K562 (cell line): ENCODE measurements around the gene OR52W1. TPM values are rescaled to one million over a fixed set of nuclear protein-coding genes. Genes with fewer than 3 reads are reported as not detected.

ENCODE experiments used
- ATAC-seq: fragments of 200-7000 bp; cut with Tn5 transposase; 3 replicates; pipeline ENCODE4 v1.9.1; 2020; ENCODE audit warnings: moderate library complexity
- BruUV-seq: library from RNA; stranded (reverse); fragments of 400-500 nt; replicated peaks from 2 replicates; lab custom pipeline; 2021; lab: Mats Ljungman, UMichigan
- CTCF ChIA-PET: fragments of 300-600 bp; formaldehyde crosslinking; extraction: SDS; loops from one replicate; lab custom pipeline; 2021; ENCODE audit warnings: low intra/inter-chr PET ratio; lab: Yijun Ruan, JAX
- POLR2A ChIA-PET: fragments of 300-600, 350-650 bp; sonication (Branson Sonifier 250); formaldehyde crosslinking; extraction: SDS; loops from one replicate; lab custom pipeline; 2021; ENCODE audit warnings: antibody characterized with exemption, inconsistent platforms; lab: Yijun Ruan, JAX
- DNase-seq, 4 experiments: peaks; one replicate each; pipeline versions ENCODE4 v3.0.0 to v3.0.0-alpha.2; 2011 to 2018; ENCODE audit warnings: low spot score in 3 of 4, mixed read lengths in 3 of 4; ENCODE audit errors: extremely low read depth in 1 of 4
- FAIRE-seq: peaks from 2 replicates; lab custom pipeline; 2011; peaks lifted over from hg19 to GRCh38; lab: Jason Lieb, UNC
- H2AFZ ChIP-seq: 2 replicates; pipeline ENCODE4 v1.6.0; 2011; ENCODE audit warnings: low read depth, low read length, control low read depth, inconsistent platforms
- H3K27ac ChIP-seq: fragments of 200-600 bp; 3 replicates; pipeline ENCODE4 v1.8.0; 2011; ENCODE audit warnings: low read depth, mild to moderate bottlenecking, control low read depth, inconsistent platforms, low read length, moderate library complexity, mixed read lengths; ENCODE audit errors: extremely low read depth
- H3K27me3 ChIP-seq, 2 experiments: fragments of 300-600 bp in 1 of 2; 2 replicates in 1 of 2; 3 replicates in 1 of 2; pipeline versions ENCODE4 v1.6.0 to v1.8.0; 2011; ENCODE audit warnings: inconsistent platforms in 2 of 2, low read length in 2 of 2, mild to moderate bottlenecking in 1 of 2, mixed read lengths in 1 of 2, moderate library complexity in 1 of 2; ENCODE audit not compliant: control insufficient read depth in 2 of 2, insufficient read depth in 2 of 2
- H3K36me3 ChIP-seq: fragments of 300-600 bp; 3 replicates; pipeline ENCODE4 v1.8.0; 2011; ENCODE audit warnings: mild to moderate bottlenecking, low read length, inconsistent platforms; ENCODE audit not compliant: control insufficient read depth, insufficient read depth
- H3K4me1 ChIP-seq, 2 experiments: fragments of 200-600 bp in 1 of 2; replicated peaks in 1 of 2; 2 replicates in 1 of 2; 3 replicates in 1 of 2; pipeline versions ENCODE4 v1.5.1 to v1.8.0; 2011; ENCODE audit warnings: inconsistent platforms in 2 of 2, low read length in 2 of 2, mild to moderate bottlenecking in 1 of 2, mixed read lengths in 1 of 2, moderate library complexity in 1 of 2; ENCODE audit not compliant: control insufficient read depth in 2 of 2, insufficient read depth in 2 of 2
- H3K4me2 ChIP-seq: 2 replicates; pipeline ENCODE4 v1.6.1; 2011; ENCODE audit warnings: low read length, control low read depth, inconsistent platforms, mixed read lengths; ENCODE audit not compliant: insufficient read depth
- H3K4me3 ChIP-seq: fragments of 200-600 bp; sonication (generic), shearing (Covaris generic); 2 replicates; pipeline ENCODE4 v1.5.1; 2016; ENCODE audit warnings: control low read depth, inconsistent platforms
- H3K79me2 ChIP-seq: fragments of 200-600 bp; 3 replicates; pipeline ENCODE4 v1.8.0; 2011; ENCODE audit warnings: low read length, inconsistent platforms; ENCODE audit not compliant: control insufficient read depth, insufficient read depth
- H3K9ac ChIP-seq, 2 experiments: 2 replicates each; pipeline versions ENCODE4 v1.6.0 to v1.6.1; 2011; ENCODE audit warnings: low read depth in 2 of 2, low read length in 2 of 2, control low read depth in 1 of 2, inconsistent platforms in 1 of 2, mild to moderate bottlenecking in 1 of 2, mixed read lengths in 1 of 2; ENCODE audit not compliant: insufficient read depth in 1 of 2
- H3K9me1 ChIP-seq: one replicate; pipeline ENCODE4 v1.6.0; 2011; ENCODE audit warnings: inconsistent platforms, mild to moderate bottlenecking, low read length, moderate library complexity; ENCODE audit not compliant: control insufficient read depth, insufficient read depth
- H3K9me3 ChIP-seq: replicated peaks from 2 replicates; pipeline ENCODE4 v1.5.1; 2011; ENCODE audit warnings: low read depth, low read length, inconsistent platforms; ENCODE audit not compliant: control insufficient read depth, insufficient read depth
- H4K20me1 ChIP-seq: replicated peaks from 2 replicates; pipeline ENCODE4 v1.6.1; 2011; ENCODE audit warnings: low read length, inconsistent platforms, mixed read lengths; ENCODE audit not compliant: control insufficient read depth, insufficient read depth
- POLR2A ChIP-seq: fragments of 450-650 bp; conservative IDR thresholded peaks from 2 replicates; pipeline ENCODE4 v1.6.1; 2016
- TBL1XR1 ChIP-seq, 2 experiments: IDR thresholded peaks; 2 replicates each; pipeline ENCODE4 v1.6.1; 2012; ENCODE audit warnings: improper control_type of control experiment in 2 of 2, low read length in 2 of 2, mild to moderate bottlenecking in 1 of 2
- ZBTB8A ChIP-seq: fragments of 450-650 bp; IDR thresholded peaks from 2 replicates; pipeline ENCODE4 v1.6.1; 2018; ENCODE audit warnings: mild to moderate bottlenecking, moderate library complexity; ENCODE audit not compliant: partially characterized antibody
- ZEB2 ChIP-seq: fragments of 450-650 bp; IDR thresholded peaks from 2 replicates; pipeline ENCODE4 v1.6.1; 2016
- WGBS: fragments of 100-300 bp; shearing (Covaris generic); methylation state at CpG from one replicate; pipeline ENCODE4 v1.1.6; 2016; ENCODE audit warnings: low coverage, mixed read lengths; ENCODE audit not compliant: insufficient coverage; ENCODE audit errors: missing lambda C conversion rate; 5-methylcytosine and 5-hydroxymethylcytosine counted together
- in situ Hi-C: fragments of 300-500 bp; cut with MboI; formaldehyde crosslinking; loops from 4 replicates; pipeline ENCODE4 v1.15.0; 2018; ENCODE audit warnings: inconsistent platforms, mixed read lengths
- intact Hi-C: fragments of 100-400 bp; cut with micrococcal nuclease; formaldehyde crosslinking; loops from 2 replicates; pipeline ENCODE4 v1.14.2; 2022
- polyA plus RNA-seq, 8 experiments: library from polyadenylated mRNA; depleted of rRNA in 4 of 8; stranded (reverse) in 5 of 8; unstranded in 3 of 8; fragments of >200 nt; fragmentation: Nextera tagmentation in 2 of 8; fragmentation: Illumina TruSeq in 1 of 8; extraction: Ambion mirVana in 2 of 8; extraction: Trizol in 1 of 8; gene quantifications; 2 replicates each; pipeline versions ENCODE4 v1.2.1 to v1.2.3, GENCODE V29; 2011 to 2014; ENCODE audit warnings: inconsistent platforms in 1 of 8, missing spikeins in 1 of 8
- total RNA-seq, 7 experiments: library from RNA; depleted of rRNA in 6 of 7; stranded (reverse); fragments of >200 nt in 6 of 7; fragmentation: Illumina TruSeq in 2 of 7; extraction: Trizol in 2 of 7; gene quantifications; 2 replicates each; pipeline versions ENCODE4 v1.2.1 to v1.2.3, GENCODE V29; 2011 to 2021; ENCODE audit warnings: low replicate concordance in 1 of 7
- TF ChIP-seq, protein P1 (sequence below), 3 experiments: IDR thresholded peaks in 2 of 3; conservative IDR thresholded peaks in 1 of 3; 2 replicates each; pipeline ENCODE4 v1.5.1; 2011 to 2012; ENCODE audit warnings: low read length in 3 of 3, mild to moderate bottlenecking in 3 of 3, control low read depth in 2 of 3, improper control_type of control experiment in 1 of 3, inconsistent platforms in 1 of 3, low read depth in 1 of 3, mixed read lengths in 1 of 3, moderate library complexity in 1 of 3; ENCODE audit not compliant: insufficient read depth in 2 of 3
- TF ChIP-seq, protein P2 (sequence below): IDR thresholded peaks from 3 replicates; pipeline ENCODE4 v1.6.1; 2011; ENCODE audit warnings: borderline replicate concordance, mild to moderate bottlenecking, moderate library complexity; ENCODE audit not compliant: insufficient read length; ENCODE audit errors: extremely low read depth
- TF ChIP-seq, protein P3 (sequence below): sonication (generic); formaldehyde crosslinking; IDR thresholded peaks from 2 replicates; pipeline ENCODE4 v1.8.0; 2022; ENCODE audit warnings: mild to moderate bottlenecking, missing genetic modification reagents
- TF ChIP-seq, protein P4 (sequence below): sonication (generic); formaldehyde crosslinking; IDR thresholded peaks from 2 replicates; pipeline ENCODE4 v1.8.0; 2023; ENCODE audit warnings: mild to moderate bottlenecking, missing genetic modification reagents

OR52W1 gene
- total and polyA plus RNA-seq, 9 of the 15 experiments (the other 6 are each of a cell fraction or from before 2014, with no cell fraction given) = not detected

DNA sequence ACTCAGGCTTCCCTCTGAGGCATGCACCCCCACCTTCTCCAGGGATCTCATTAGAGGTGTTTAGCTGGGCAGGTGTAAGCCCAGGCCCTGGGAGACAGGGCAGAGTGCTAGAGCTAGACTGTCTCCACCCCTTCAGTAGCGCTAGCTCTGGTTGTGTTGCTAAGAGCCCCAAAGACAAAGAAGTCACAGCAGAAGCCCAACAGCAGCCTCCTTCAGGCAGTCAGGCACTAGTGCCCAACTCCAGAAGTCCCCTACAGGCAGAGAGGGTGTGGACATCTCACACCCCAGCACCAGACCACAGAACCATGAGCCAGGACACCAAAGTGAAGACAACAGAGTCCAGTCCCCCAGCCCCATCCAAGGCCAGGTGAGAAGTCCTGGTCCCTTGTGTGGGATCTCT, 39.9 kb downstream of the OR52W1 start, which contains the start of gene CNGA4:
Gene CNGA4, plus strand, starts transcription at position 188 of the 400 bp plus-strand sequence. Its CDS starts 118 bp downstream, at position 306.
- DNase-seq = no peak
- no peak for FAIRE-seq
- H3K9me1 ChIP-seq = no peaks in the 10 kb centered on the region
- peaks cover 6% of the 10 kb centered on the region for H3K79me2 ChIP-seq
- no peak within 1 kb of the TSS for H2AFZ ChIP-seq
- WGBS = 46% methylated on average over 1 of the region's 1 CpG
- no peak for ATAC-seq
- no peak within 1 kb of the TSS for H3K9ac ChIP-seq
- peaks cover 2 to 9% of the 10 kb centered on the region in 2 experiments; a peak in 3 of 5 replicates for H3K4me1 ChIP-seq
- ChIA-PET CTCF (no interaction called here), POLR2A (no interaction called here)
- peaks cover 7 to 39% of the 10 kb centered on the region in 2 experiments; a peak in 4 of 5 replicates for H3K27me3 ChIP-seq
- no peak within 1 kb of the TSS for H3K27ac ChIP-seq
- H3K36me3 ChIP-seq = no peaks in the 10 kb centered on the region
- in situ Hi-C loops = no loop called here
- no peaks in the 10 kb centered on the region for H3K9me3 ChIP-seq
- BruUV-seq = no TSS peak
- no peak within 1 kb of the TSS for H3K4me3 ChIP-seq
- H3K4me2 ChIP-seq = no peak within 1 kb of the TSS
- intact Hi-C loops = no loop called here
- H4K20me1 ChIP-seq = no peaks in the 10 kb centered on the region
- TF ChIP-seq, protein P1, sequence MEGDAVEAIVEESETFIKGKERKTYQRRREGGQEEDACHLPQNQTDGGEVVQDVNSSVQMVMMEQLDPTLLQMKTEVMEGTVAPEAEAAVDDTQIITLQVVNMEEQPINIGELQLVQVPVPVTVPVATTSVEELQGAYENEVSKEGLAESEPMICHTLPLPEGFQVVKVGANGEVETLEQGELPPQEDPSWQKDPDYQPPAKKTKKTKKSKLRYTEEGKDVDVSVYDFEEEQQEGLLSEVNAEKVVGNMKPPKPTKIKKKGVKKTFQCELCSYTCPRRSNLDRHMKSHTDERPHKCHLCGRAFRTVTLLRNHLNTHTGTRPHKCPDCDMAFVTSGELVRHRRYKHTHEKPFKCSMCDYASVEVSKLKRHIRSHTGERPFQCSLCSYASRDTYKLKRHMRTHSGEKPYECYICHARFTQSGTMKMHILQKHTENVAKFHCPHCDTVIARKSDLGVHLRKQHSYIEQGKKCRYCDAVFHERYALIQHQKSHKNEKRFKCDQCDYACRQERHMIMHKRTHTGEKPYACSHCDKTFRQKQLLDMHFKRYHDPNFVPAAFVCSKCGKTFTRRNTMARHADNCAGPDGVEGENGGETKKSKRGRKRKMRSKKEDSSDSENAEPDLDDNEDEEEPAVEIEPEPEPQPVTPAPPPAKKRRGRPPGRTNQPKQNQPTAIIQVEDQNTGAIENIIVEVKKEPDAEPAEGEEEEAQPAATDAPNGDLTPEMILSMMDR (IDR thresholded peaks at IDR 0.05 in 2 of 3, conservative IDR thresholded peaks at IDR 0.05 in 1 of 3; ENCODE audit: insufficient read depth in 2 of 3, low read depth in 1 of 3, low read length in 3 of 3) = 0 out of 6 replicates have a peak, but pooled peaks of 2 of the 3 experiments have one; percentile 6 to 25
- TF ChIP-seq ZBTB8A = no peak

DNA sequence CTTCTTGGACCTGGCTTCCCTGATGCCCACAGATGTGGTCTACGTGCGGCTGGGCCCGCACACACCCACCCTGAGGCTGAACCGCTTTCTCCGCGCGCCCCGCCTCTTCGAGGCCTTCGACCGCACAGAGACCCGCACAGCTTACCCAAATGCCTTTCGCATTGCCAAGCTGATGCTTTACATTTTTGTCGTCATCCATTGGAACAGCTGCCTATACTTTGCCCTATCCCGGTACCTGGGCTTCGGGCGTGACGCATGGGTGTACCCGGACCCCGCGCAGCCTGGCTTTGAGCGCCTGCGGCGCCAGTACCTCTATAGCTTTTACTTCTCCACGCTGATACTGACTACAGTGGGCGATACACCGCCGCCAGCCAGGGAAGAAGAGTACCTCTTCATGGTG, 41.1 kb downstream of the OR52W1 start:
- Histone ChIP-seq H3K9ac (no peak overlapping the region), H3K9me1 (no peaks in the 10 kb centered on the region), H3K36me3 (no peaks in the 10 kb centered on the region), H3K27ac (no peak overlapping the region), H2AFZ (no peak overlapping the region), H3K4me1 (peaks cover 2 to 9% of the 10 kb centered on the region in 2 experiments; a peak in 3 of 5 replicates), H3K9me3 (no peaks in the 10 kb centered on the region), H3K4me2 (no peak overlapping the region), H4K20me1 (no peaks in the 10 kb centered on the region), H3K27me3 (peaks cover 13 to 51% of the 10 kb centered on the region in 2 experiments; a peak in 4 of 5 replicates), H3K79me2 (no peaks in the 10 kb centered on the region), H3K4me3 (no peak overlapping the region)
- ChIA-PET POLR2A (no interaction called here), CTCF (no interaction called here)
- in situ Hi-C loops = no loop called here
- FAIRE-seq (no peak), ATAC-seq (no peak), DNase-seq (no peak)
- 57% methylated on average over 28 of the region's 28 CpGs for WGBS
- intact Hi-C loops = no loop called here
- BruUV-seq = no TSS peak
- TF ChIP-seq ZEB2 (no peak), TBL1XR1 (IDR thresholded peaks at IDR 0.05; ENCODE audit: low read length in 2 of 2) (no peak), POLR2A (no peak)
- TF ChIP-seq, protein P2, sequence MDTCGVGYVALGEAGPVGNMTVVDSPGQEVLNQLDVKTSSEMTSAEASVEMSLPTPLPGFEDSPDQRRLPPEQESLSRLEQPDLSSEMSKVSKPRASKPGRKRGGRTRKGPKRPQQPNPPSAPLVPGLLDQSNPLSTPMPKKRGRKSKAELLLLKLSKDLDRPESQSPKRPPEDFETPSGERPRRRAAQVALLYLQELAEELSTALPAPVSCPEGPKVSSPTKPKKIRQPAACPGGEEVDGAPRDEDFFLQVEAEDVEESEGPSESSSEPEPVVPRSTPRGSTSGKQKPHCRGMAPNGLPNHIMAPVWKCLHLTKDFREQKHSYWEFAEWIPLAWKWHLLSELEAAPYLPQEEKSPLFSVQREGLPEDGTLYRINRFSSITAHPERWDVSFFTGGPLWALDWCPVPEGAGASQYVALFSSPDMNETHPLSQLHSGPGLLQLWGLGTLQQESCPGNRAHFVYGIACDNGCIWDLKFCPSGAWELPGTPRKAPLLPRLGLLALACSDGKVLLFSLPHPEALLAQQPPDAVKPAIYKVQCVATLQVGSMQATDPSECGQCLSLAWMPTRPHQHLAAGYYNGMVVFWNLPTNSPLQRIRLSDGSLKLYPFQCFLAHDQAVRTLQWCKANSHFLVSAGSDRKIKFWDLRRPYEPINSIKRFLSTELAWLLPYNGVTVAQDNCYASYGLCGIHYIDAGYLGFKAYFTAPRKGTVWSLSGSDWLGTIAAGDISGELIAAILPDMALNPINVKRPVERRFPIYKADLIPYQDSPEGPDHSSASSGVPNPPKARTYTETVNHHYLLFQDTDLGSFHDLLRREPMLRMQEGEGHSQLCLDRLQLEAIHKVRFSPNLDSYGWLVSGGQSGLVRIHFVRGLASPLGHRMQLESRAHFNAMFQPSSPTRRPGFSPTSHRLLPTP = no peak
- TF ChIP-seq, protein P3, sequence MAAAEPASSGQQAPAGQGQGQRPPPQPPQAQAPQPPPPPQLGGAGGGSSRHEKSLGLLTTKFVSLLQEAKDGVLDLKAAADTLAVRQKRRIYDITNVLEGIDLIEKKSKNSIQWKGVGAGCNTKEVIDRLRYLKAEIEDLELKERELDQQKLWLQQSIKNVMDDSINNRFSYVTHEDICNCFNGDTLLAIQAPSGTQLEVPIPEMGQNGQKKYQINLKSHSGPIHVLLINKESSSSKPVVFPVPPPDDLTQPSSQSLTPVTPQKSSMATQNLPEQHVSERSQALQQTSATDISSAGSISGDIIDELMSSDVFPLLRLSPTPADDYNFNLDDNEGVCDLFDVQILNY (CRISPR knock-in tag) = no peak
- TF ChIP-seq, protein P4, sequence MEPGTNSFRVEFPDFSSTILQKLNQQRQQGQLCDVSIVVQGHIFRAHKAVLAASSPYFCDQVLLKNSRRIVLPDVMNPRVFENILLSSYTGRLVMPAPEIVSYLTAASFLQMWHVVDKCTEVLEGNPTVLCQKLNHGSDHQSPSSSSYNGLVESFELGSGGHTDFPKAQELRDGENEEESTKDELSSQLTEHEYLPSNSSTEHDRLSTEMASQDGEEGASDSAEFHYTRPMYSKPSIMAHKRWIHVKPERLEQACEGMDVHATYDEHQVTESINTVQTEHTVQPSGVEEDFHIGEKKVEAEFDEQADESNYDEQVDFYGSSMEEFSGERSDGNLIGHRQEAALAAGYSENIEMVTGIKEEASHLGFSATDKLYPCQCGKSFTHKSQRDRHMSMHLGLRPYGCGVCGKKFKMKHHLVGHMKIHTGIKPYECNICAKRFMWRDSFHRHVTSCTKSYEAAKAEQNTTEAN (CRISPR knock-in tag) = no peak
